Muscle layer of colon (tissue), 2 donors: ENCODE data around the gene SLC5A11.

Source experiments
- H3K27ac ChIP-seq: one replicate; pipeline ENCODE4 v1.7.0; 2013; ENCODE audit warnings: low read depth, mild to moderate bottlenecking, low read length, moderate library complexity
- H3K27me3 ChIP-seq, 2 donors: one replicate each; pipeline ENCODE4 v1.7.0; 2013; ENCODE audit warnings: low read length in 2 of 2, mild to moderate bottlenecking in 2 of 2; ENCODE audit not compliant: insufficient read depth in 2 of 2, control insufficient read depth in 1 of 2
- H3K36me3 ChIP-seq: one replicate; pipeline ENCODE4 v1.7.0; 2013; ENCODE audit warnings: mild to moderate bottlenecking, low read length; ENCODE audit not compliant: insufficient read depth
- H3K4me1 ChIP-seq: one replicate; pipeline ENCODE4 v1.7.0; 2013; ENCODE audit warnings: mild to moderate bottlenecking, low read length; ENCODE audit not compliant: insufficient read depth
- H3K4me3 ChIP-seq, 2 donors: one replicate each; pipeline ENCODE4 v1.7.0; 2013; ENCODE audit warnings: low read length in 2 of 2, low read depth in 1 of 2, mild to moderate bottlenecking in 1 of 2, moderate library complexity in 1 of 2
- H3K9ac ChIP-seq: one replicate; pipeline ENCODE4 v1.7.0; 2013; ENCODE audit warnings: low read length
- H3K9me3 ChIP-seq: one replicate; pipeline ENCODE4 v1.7.0; 2013; ENCODE audit warnings: mild to moderate bottlenecking, low read length
- donor health status: abdominal sarcoma.
- donor health status: Adenocarcinoma of cecum.

SLC5A11 gene

DNA sequence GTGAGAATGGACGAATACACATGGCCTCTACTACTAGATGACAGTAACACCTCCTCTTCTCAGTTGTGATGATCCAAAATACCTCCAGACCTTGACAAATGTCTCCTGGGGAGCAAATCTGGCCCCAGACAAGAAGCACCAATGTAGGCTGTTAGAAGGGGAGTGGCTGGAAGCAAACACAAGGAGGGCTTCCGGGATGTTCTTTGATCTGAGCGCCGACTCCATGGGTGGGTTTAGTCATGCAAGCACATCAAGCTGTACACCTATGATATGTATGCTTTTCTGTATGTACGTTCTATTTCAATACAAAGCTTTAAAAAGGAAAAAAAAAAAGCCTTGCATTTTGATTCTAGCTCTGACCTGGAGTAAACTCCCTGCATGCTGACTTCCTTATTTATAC lies 108.0 kb downstream of the SLC5A11 start:
- H3K4me3 ChIP-seq = no peak overlapping the region
- no peaks in the 10 kb centered on the region for H3K27me3 ChIP-seq
- no peak overlapping the region for H3K9ac ChIP-seq
- no peaks in the 10 kb centered on the region for H3K9me3 ChIP-seq
- H3K36me3 ChIP-seq = peaks cover 86% of the 10 kb centered on the region
- no peak overlapping the region for H3K27ac ChIP-seq
- H3K4me1 ChIP-seq = no peaks in the 10 kb centered on the region

DNA sequence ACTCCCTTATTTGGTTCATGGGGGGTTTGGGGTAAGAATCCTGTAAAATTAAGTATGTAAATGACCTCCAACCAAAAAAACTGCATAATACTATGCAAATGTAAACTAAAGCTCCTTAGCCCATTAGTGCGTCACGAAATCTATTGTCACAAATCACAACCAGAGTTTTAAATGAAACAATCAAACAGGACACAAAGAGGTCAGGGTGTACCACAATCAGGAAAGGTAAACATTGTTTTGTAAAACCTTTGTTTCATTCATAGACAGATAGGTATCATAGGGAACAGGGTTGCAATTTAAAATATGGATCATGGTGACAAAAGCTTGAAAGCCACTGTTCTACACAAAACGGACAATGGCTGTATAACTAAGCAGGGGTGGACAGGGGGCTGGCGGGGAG lies 108.4 kb downstream of the SLC5A11 start:
- Histone ChIP-seq H3K4me3 (no peak overlapping the region), H3K27ac (no peak overlapping the region), H3K36me3 (peaks cover 88% of the 10 kb centered on the region), H3K27me3 (no peaks in the 10 kb centered on the region), H3K4me1 (no peaks in the 10 kb centered on the region), H3K9ac (no peak overlapping the region), H3K9me3 (no peaks in the 10 kb centered on the region)

- H3K9me3 ChIP-seq = no peaks in the 10 kb centered on the region
- peaks cover 81% of the 10 kb centered on the region for H3K36me3 ChIP-seq
- no peak overlapping the region for H3K4me3 ChIP-seq
- no peaks in the 10 kb centered on the region for H3K27me3 ChIP-seq
- no peak overlapping the region for H3K27ac ChIP-seq
- no peaks in the 10 kb centered on the region for H3K4me1 ChIP-seq
- H3K9ac ChIP-seq = no peak overlapping the region
Measured at GRCh38 chr16:24955975-24956731, 110.4 kb downstream of the SLC5A11 start.

GRCh38 chr16:24957887-24958286 lies 112.1 kb downstream of the SLC5A11 start:
- Histone ChIP-seq H3K9ac (no peak overlapping the region), H3K27me3 (no peaks in the 10 kb centered on the region), H3K27ac (no peak overlapping the region), H3K9me3 (no peaks in the 10 kb centered on the region), H3K4me3 (no peak overlapping the region), H3K36me3 (peaks cover 77% of the 10 kb centered on the region), H3K4me1 (no peaks in the 10 kb centered on the region)
